ENCODE data around the gene DAGLA. TPM values are rescaled to one million over a fixed set of nuclear protein-coding genes. Genes with fewer than 3 reads are reported as not detected.
A peak's percentile ranks its signal among the peaks of the same experiment; 100 is the strongest.

DAGLA gene
- total RNA-seq, 1 donor from 2014 or later = 8.7 TPM

DNA sequence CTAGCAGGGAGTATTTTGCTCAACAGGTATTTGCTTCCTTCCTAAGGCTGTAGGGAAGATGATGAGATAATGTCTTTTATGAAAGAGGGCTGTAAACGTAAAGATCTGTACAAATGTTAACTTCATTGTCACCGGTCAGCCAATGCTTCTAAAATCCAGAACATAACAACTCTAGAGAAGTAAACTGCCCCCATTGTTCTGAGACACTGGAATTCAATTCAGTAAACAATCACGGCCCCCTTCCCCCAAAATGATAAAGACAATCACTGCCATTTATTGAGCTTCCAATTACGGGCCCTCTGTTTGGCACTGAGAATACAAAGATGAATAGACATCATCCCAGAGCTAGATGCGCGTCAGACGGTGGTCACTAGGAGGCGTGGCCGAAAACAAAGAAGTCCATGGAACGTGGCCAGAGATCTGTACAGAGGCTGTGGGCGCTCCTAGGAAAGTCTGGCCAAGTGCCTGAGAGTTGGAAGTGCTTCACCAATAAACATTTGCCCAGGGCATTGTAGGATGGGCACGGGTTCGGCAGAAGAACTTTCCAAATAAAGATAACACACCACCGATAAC lies 111.6 kb downstream of the DAGLA start:
- H3K27ac Mint-ChIP-seq = peak overlapping the region; percentile 100

DNA sequence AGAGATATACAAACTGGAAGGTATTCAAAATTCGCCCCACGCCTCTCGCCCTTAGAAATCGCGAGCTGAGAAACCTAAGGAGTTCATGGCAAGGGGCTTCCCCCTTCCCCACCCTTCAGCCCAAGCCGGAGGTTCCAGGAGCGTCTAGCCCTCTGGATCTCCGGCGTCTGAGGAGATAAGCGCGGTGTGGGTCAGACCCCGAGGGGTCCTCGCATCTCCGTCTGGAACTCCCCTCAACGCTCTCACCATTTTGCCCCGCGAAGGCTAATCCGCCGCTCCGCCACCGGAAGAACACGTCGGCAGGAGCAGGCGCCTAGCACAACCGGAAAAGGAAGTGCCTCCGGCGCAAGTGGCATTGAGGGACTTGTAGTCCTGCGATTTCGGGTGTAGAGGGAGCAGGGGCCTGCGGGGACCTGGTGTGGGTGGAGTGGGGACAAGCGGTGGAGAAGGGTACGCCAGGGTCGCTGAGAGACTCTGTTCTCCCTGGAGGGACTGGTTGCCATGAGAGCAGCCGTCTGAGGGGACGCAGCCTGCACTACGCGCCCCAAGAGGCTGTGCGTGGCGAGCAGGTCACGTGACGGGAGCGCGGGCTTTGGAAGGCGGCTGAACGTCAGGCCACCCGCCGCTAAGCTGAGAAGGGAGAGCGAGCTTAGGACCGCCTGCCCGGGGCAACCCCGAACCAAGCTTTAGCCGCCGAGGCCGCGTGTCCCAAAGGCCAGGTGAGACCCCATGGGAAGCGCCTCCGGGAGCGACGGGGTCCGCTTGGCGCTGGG lies 112.3 kb downstream of the DAGLA start, which contains the start of the genes FEN1 and TMEM258:
Gene FEN1 (plus strand): TSS at position 602 of the 773 bp plus-strand sequence. CDS start 2,451 bp downstream, outside the sequence.
Gene TMEM258 (minus strand): TSS at position 290 of the 773 bp plus-strand sequence. CDS start 41 bp downstream, at position 249.
- Mint-ChIP-seq H3K4me3 (ENCODE audit: low read depth) (peak within 1 kb of the TSS; percentile 92), H3K9me3 (ENCODE audit: low read depth) (no peaks in the 10 kb centered on the region), H3K27me3 (no peaks in the 10 kb centered on the region), H3K36me3 (ENCODE audit: insufficient read depth) (peaks cover 11% of the 10 kb centered on the region), H3K4me1 (ENCODE audit: low read depth) (peaks cover 15% of the 10 kb centered on the region), H3K27ac (peak within 1 kb of the TSS; percentile 100)
- peak; percentile 69 for DNase-seq (ENCODE audit: low spot score, unreplicated experiment)
- TF ChIP-seq, protein P1, sequence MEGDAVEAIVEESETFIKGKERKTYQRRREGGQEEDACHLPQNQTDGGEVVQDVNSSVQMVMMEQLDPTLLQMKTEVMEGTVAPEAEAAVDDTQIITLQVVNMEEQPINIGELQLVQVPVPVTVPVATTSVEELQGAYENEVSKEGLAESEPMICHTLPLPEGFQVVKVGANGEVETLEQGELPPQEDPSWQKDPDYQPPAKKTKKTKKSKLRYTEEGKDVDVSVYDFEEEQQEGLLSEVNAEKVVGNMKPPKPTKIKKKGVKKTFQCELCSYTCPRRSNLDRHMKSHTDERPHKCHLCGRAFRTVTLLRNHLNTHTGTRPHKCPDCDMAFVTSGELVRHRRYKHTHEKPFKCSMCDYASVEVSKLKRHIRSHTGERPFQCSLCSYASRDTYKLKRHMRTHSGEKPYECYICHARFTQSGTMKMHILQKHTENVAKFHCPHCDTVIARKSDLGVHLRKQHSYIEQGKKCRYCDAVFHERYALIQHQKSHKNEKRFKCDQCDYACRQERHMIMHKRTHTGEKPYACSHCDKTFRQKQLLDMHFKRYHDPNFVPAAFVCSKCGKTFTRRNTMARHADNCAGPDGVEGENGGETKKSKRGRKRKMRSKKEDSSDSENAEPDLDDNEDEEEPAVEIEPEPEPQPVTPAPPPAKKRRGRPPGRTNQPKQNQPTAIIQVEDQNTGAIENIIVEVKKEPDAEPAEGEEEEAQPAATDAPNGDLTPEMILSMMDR (IDR thresholded peaks at IDR 0.05; ENCODE audit: unreplicated experiment) = no peak

More for the DNA sequence above, 111.6 kb downstream of the DAGLA start:
- DNase-seq (ENCODE audit: low spot score, unreplicated experiment) = peak; percentile 35
- Mint-ChIP-seq H3K9me3 (ENCODE audit: low read depth) (no peaks in the 10 kb centered on the region), H3K27me3 (no peaks in the 10 kb centered on the region), H3K4me3 (ENCODE audit: low read depth) (peak overlapping the region; percentile 92), H3K4me1 (ENCODE audit: low read depth) (peaks cover 13% of the 10 kb centered on the region), H3K36me3 (ENCODE audit: insufficient read depth) (peaks cover 7% of the 10 kb centered on the region)
- TF ChIP-seq, protein P1 (IDR thresholded peaks at IDR 0.05; ENCODE audit: unreplicated experiment) = no peak

DNA sequence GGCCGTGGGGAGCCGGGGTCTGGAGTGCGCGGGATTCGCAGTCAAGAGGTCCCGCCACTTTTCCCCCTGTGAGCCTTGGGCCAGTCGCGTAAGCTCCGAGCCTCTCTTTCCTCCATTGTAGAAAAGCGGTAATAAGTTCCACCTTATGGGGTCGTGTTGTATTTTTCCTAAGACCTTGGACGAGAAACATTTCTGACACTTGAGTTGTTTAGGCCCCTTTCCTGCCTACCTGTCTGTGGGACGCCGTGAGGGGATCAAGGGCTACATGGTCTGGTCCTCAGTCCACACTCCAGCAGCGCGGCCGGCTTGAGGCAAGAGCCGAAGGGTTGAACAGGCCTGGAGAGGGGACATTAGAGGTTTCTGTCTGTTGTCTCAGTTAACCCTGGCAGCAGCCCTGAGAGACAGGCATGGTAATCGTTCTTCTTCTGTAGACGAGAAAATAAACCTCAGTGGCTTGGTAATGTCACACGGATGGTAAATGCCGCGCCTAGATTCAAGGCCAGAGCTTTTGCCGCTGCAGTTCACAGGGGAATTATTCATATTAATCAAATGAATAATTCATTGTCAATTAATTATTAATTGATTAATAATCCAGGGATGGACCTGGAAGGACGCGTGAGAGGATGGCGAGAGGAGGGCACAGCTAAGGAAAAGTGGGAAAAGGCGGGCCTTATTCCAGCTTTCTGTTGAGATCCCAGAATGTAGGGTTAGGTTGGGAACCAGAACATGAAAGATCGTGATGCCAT lies 113.1 kb downstream of the DAGLA start:
- H3K36me3 Mint-ChIP-seq (ENCODE audit: insufficient read depth) = peaks cover 10% of the 10 kb centered on the region
- TF ChIP-seq, protein P1 (IDR thresholded peaks at IDR 0.05; ENCODE audit: unreplicated experiment) = no peak
- DNase-seq (ENCODE audit: low spot score, unreplicated experiment) = no peak

DNA sequence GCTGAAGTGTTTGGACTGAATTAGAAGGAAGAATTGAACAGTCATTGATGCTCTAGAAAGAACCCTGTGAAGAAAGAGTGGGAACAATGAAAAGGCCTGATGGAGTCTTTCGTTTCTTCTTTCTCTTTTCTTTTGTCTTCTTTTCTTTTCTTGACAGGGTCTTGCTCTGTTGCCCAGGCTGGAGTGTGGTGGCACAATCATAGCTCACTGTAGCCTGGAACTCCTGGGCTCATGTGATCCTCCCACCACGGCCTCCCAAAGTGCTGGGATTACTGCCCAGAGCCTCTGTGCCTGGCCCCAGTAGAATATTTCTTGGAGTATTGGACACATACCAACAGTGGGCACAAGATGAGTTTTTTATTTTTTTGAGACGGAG lies 113.6 kb downstream of the DAGLA start:
- Mint-ChIP-seq H3K9me3 (ENCODE audit: low read depth) (no peaks in the 10 kb centered on the region), H3K36me3 (ENCODE audit: insufficient read depth) (peaks cover 10% of the 10 kb centered on the region), H3K4me1 (ENCODE audit: low read depth) (peaks cover 13% of the 10 kb centered on the region), H3K27me3 (no peaks in the 10 kb centered on the region), H3K27ac (peak overlapping the region; percentile 100), H3K4me3 (ENCODE audit: low read depth) (peak overlapping the region; percentile 92)
- TF ChIP-seq, protein P1 (IDR thresholded peaks at IDR 0.05; ENCODE audit: unreplicated experiment) = no peak
- DNase-seq (ENCODE audit: low spot score, unreplicated experiment) = no peak

More for the DNA sequence above, 113.1 kb downstream of the DAGLA start:
- H3K4me1 Mint-ChIP-seq (ENCODE audit: low read depth) = peaks cover 13% of the 10 kb centered on the region
- H3K9me3 Mint-ChIP-seq (ENCODE audit: low read depth) = no peaks in the 10 kb centered on the region
- peak overlapping the region; percentile 92 for H3K4me3 Mint-ChIP-seq (ENCODE audit: low read depth)
- H3K27ac Mint-ChIP-seq = peak overlapping the region; percentile 100
- H3K27me3 Mint-ChIP-seq = no peaks in the 10 kb centered on the region

DNA sequence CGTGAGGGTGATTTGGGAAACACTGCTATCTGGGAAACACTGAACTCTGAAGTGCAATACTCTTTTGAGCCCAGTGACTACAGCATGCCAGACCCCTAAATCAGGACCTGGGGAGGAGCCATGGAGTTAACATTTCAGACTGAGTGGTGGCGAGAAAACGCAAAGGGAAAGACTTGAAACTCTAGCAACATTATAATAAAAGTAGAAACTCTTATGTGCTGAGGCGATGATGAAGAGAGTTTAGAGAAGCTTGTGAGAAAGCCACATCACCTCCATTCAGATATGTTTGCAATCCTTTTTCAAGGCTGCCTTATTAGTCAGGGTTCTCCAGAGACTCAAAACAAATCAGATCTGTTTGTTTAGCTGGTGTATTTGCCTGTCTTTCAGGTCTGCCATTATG lies 114.4 kb downstream of the DAGLA start:
- Mint-ChIP-seq H3K27me3 (no peaks in the 10 kb centered on the region), H3K36me3 (ENCODE audit: insufficient read depth) (peaks cover 8% of the 10 kb centered on the region), H3K4me1 (ENCODE audit: low read depth) (peaks cover 13% of the 10 kb centered on the region), H3K4me3 (ENCODE audit: low read depth) (peak overlapping the region; percentile 42), H3K9me3 (ENCODE audit: low read depth) (no peaks in the 10 kb centered on the region), H3K27ac (no peak overlapping the region)
- DNase-seq (ENCODE audit: low spot score, unreplicated experiment) = no peak
- TF ChIP-seq, protein P1 (IDR thresholded peaks at IDR 0.05; ENCODE audit: unreplicated experiment) = no peak
